Sigmoid colon (tissue), 7 donors: ENCODE data around the gene KLF16. TPM values are rescaled to one million over a fixed set of nuclear protein-coding genes. Genes with fewer than 3 reads are reported as not detected.
"Not testable (repeated sequence)": the region's sequence is repeated elsewhere in the genome, so short reads cannot be mapped to it uniquely, and the experiment has no call there.

Experiments used
- DNase-seq: peaks from one replicate; pipeline ENCODE4 v3.0.0-alpha.2; 2019
- H3K27ac ChIP-seq, 4 donors: fragments of 200-600 bp; sonication (generic); one replicate each; pipeline ENCODE4 v1.5.1; 2016 to 2019; ENCODE audit warnings: mild to moderate bottlenecking in 1 of 4
- H3K27me3 ChIP-seq, 3 donors: fragments of 200-600 bp; sonication (generic); one replicate each; pipeline ENCODE4 v1.5.1; 2019; ENCODE audit warnings: mild to moderate bottlenecking in 1 of 3
- H3K36me3 ChIP-seq, 4 donors: fragments of 200-600 bp; sonication (generic); one replicate each; pipeline ENCODE4 v1.5.1; 2016 to 2019
- H3K4me1 ChIP-seq, 4 donors: fragments of 200-600 bp; sonication (generic); one replicate each; pipeline ENCODE4 v1.5.1; 2017 to 2019
- H3K4me3 ChIP-seq, 4 donors: fragments of 200-600 bp; sonication (generic); one replicate each; pipeline ENCODE4 v1.5.1; 2017 to 2019; ENCODE audit warnings: mild to moderate bottlenecking in 2 of 4, moderate library complexity in 1 of 4
- H3K9me3 ChIP-seq, 4 donors: fragments of 200-600 bp in 3 of 4; sonication (generic) in 3 of 4; one replicate each; pipeline versions ENCODE4 v1.5.1 to v1.6.1; 2013 to 2019
- CTCF ChIP-seq, 4 experiments: fragments of 450-650 bp in 3 of 4; fragments of 200-600 bp in 1 of 4; IDR thresholded peaks; one replicate each; pipeline ENCODE4 v1.5.1; 2016 to 2019; ENCODE audit warnings: antibody characterized with exemption in 4 of 4, mild to moderate bottlenecking in 3 of 4, moderate library complexity in 2 of 4
- EP300 ChIP-seq, 4 donors: sonication (generic); formaldehyde crosslinking; IDR thresholded peaks; one replicate each; pipeline ENCODE4 v1.6.1; 2017; ENCODE audit warnings: antibody characterized with exemption in 4 of 4
- POLR2A ChIP-seq, 2 donors: fragments of 450-650 bp; IDR thresholded peaks; one replicate each; pipeline ENCODE4 v1.6.1; 2016; ENCODE audit warnings: antibody characterized with exemption in 2 of 2, mild to moderate bottlenecking in 2 of 2, moderate library complexity in 2 of 2
- POLR2AphosphoS5 ChIP-seq, 4 donors: sonication (generic); formaldehyde crosslinking; IDR thresholded peaks; one replicate each; pipeline ENCODE4 v1.6.1; 2017; ENCODE audit warnings: antibody characterized with exemption in 4 of 4
- WGBS, 2 donors: extraction: QIAGEN DNeasy Blood & Tissue Kit; methylation state at CpG; one replicate each; pipeline ENCODE4 v1.1.7; 2013; 5-methylcytosine and 5-hydroxymethylcytosine counted together
- intact Hi-C: fragments of 100-400 bp; cut with DNase I; formaldehyde crosslinking; loops from one replicate; pipeline ENCODE4 v1.15.1; 2023
- polyA plus RNA-seq, 3 donors: library from polyadenylated mRNA; stranded (reverse); fragments of 200-250 nt; gene quantifications; one replicate each; pipeline ENCODE4 v1.2.3, GENCODE V29; 2013
- total RNA-seq, 4 donors: library from RNA; depleted of rRNA; stranded (reverse); fragments of >200 nt; gene quantifications; one replicate each; pipeline ENCODE4 v1.1.0, GENCODE V29; 2016
- donor health status: healthy with polysubstance abuse.
- donor health status: Bipolar disorder and iron deficiency.
- donor health status: healthy.

KLF16 gene
- total and polyA plus RNA-seq, 7 donors = 2.1 to 20.5 (median 8.4) TPM

- Histone ChIP-seq H3K27ac (peak overlapping the region in 3 of 4 donors; percentile 37 to 59 (median 57)), H3K9me3 (no peaks in the 10 kb centered on the region), H3K4me1 (peaks cover 0 to 27% (median 21%) of the 10 kb centered on the region in 4 donors), H3K27me3 (no peaks in the 10 kb centered on the region), H3K4me3 (no peak overlapping the region), H3K36me3 (no peaks in the 10 kb centered on the region)
- intact Hi-C loops = no loop called here
- DNase-seq = peak; percentile 77
- peak in 2 of 4 donors; percentile 5 to 9 for TF ChIP-seq POLR2AphosphoS5 (IDR thresholded peaks at IDR 0.05)
- no peak for TF ChIP-seq EP300 (IDR thresholded peaks at IDR 0.05)
- 91% methylated on average over 16 of the region's 16 CpGs for WGBS, 2 donors
Measured at GRCh38 chr19:1901940-1902404, 38.6 kb upstream of the KLF16 start.

- Histone ChIP-seq H3K4me1 (peaks cover 0 to 21% (median 10%) of the 10 kb centered on the region in 4 donors), H3K36me3 (no peaks in the 10 kb centered on the region), H3K9me3 (no peaks in the 10 kb centered on the region), H3K27ac (no peak overlapping the region), H3K4me3 (no peak overlapping the region), H3K27me3 (no peaks in the 10 kb centered on the region)
- WGBS, 2 donors = 74 to 75% methylated on average over 13 of the region's 13 CpGs
- no peak for DNase-seq
- intact Hi-C loops = no loop called here
- no peak for TF ChIP-seq CTCF (IDR thresholded peaks at IDR 0.05)
- no peak for TF ChIP-seq POLR2AphosphoS5 (IDR thresholded peaks at IDR 0.05)
- no peak for TF ChIP-seq POLR2A (IDR thresholded peaks at IDR 0.05)
- no peak for TF ChIP-seq EP300 (IDR thresholded peaks at IDR 0.05)
Measured at GRCh38 chr19:1896508-1896907, 33.1 kb upstream of the KLF16 start.

GRCh38 chr19:1893791-1894190 lies 30.4 kb upstream of the KLF16 start:
- TF ChIP-seq CTCF (IDR thresholded peaks at IDR 0.05) (no peak), POLR2A (IDR thresholded peaks at IDR 0.05) (no peak), POLR2AphosphoS5 (IDR thresholded peaks at IDR 0.05) (no peak), EP300 (IDR thresholded peaks at IDR 0.05) (no peak)
- Histone ChIP-seq H3K27me3 (no peaks in the 10 kb centered on the region), H3K4me1 (peaks cover 0 to 21% (median 10%) of the 10 kb centered on the region in 4 donors), H3K27ac (no peak overlapping the region), H3K36me3 (no peaks in the 10 kb centered on the region), H3K4me3 (no peak overlapping the region), H3K9me3 (no peaks in the 10 kb centered on the region)
- DNase-seq = no peak
- 86 to 87% methylated on average over 17 of the region's 17 CpGs for WGBS, 2 donors
- intact Hi-C loops = no loop called here

GRCh38 chr19:1889907-1890306 lies 26.5 kb upstream of the KLF16 start:
- no peak for DNase-seq
- 93 to 94% methylated on average over 1 of the region's 1 CpG for WGBS, 2 donors
- Histone ChIP-seq H3K27ac (no peak overlapping the region), H3K36me3 (no peaks in the 10 kb centered on the region), H3K9me3 (no peaks in the 10 kb centered on the region), H3K27me3 (no peaks in the 10 kb centered on the region), H3K4me3 (no peak overlapping the region), H3K4me1 (peaks cover 0 to 5% (median 0%) of the 10 kb centered on the region in 4 donors)
- TF ChIP-seq CTCF (IDR thresholded peaks at IDR 0.05) (no peak), POLR2AphosphoS5 (IDR thresholded peaks at IDR 0.05) (no peak), EP300 (IDR thresholded peaks at IDR 0.05) (no peak), POLR2A (IDR thresholded peaks at IDR 0.05) (no peak)
- intact Hi-C loops = no loop called here

- 81 to 87% methylated on average over 5 of the region's 5 CpGs for WGBS, 2 donors
- no peak overlapping the region for H3K4me3 ChIP-seq
- H3K36me3 ChIP-seq = no peaks in the 10 kb centered on the region
- no peaks in the 10 kb centered on the region for H3K27me3 ChIP-seq
- intact Hi-C loops = no loop called here
- H3K4me1 ChIP-seq = peaks cover 0 to 20% (median 13%) of the 10 kb centered on the region in 4 donors
- DNase-seq = no peak
- H3K9me3 ChIP-seq = no peaks in the 10 kb centered on the region
- no peak for TF ChIP-seq POLR2AphosphoS5 (IDR thresholded peaks at IDR 0.05)
- TF ChIP-seq EP300 (IDR thresholded peaks at IDR 0.05) = no peak
- TF ChIP-seq CTCF (IDR thresholded peaks at IDR 0.05) = no peak
- no peak for TF ChIP-seq POLR2A (IDR thresholded peaks at IDR 0.05)
- H3K27ac ChIP-seq = no peak overlapping the region
Measured at GRCh38 chr19:1888385-1888784, 25.0 kb upstream of the KLF16 start.

GRCh38 chr19:1886360-1886759 lies 23.0 kb upstream of the KLF16 start:
- H3K27ac ChIP-seq, H3K4me3 ChIP-seq, H3K36me3 ChIP-seq, DNase-seq, intact Hi-C loops, H3K27me3 ChIP-seq, H3K9me3 ChIP-seq: not testable (repeated sequence)
- 90 to 94% methylated on average over 15 of the region's 15 CpGs for WGBS, 2 donors
- H3K4me1 ChIP-seq = peaks cover 0 to 40% (median 33%) of the 10 kb centered on the region in 4 donors
